ENCODE data around the gene EML3.

DNA sequence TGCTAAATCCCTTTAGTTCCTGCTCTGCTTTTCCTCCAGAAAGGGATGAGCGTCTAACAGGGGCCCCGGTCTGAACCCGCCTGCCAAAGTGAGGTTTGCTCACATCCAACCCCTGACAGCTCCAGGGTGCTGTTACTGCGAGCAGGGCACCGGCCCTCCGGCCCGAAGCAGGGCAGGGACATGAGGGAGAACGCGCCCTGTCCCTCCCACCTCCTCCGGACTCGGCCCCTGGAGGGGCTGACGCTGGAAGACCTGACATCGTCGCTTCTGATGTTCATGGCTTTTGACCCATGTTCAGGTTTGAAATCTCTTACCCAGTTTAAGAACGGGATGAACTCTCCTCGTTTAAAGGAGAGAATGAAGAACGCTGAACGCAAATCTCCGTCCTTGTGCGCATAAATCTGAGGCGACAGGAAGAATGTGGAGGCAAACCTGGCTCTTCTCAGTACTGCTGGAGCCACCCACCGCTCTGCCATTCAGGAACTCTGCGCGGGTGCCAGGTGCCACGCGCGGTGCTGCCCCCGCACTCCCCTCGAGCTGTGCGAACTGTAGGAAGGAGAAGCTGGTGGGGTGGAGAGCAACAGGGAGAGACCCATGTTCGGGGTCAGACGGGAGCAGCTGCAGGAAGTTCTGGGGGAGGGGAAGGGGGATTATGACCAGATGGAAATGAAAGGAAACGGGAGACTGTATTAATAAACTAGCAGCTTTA lies 38.1 kb downstream of the EML3 start:
- no peak for TF ChIP-seq POLR2A (IDR thresholded peaks at IDR 0.05; ENCODE audit: low read length)
- no peak for TF ChIP-seq GATA1 (IDR thresholded peaks at IDR 0.05; ENCODE audit: low read depth, low read length)
